Esophagus squamous epithelium (tissue), 5 donors: ENCODE measurements around the gene TSPAN12. TPM values are rescaled to one million over a fixed set of nuclear protein-coding genes. Genes with fewer than 3 reads are reported as not detected.

Experiments
- DNase-seq: peaks from one replicate; lab custom pipeline; 2025; lab: John Stamatoyannopoulos, UW
- H3K27ac ChIP-seq, 4 donors: fragments of 200-600 bp; sonication (generic); one replicate each; pipeline ENCODE4 v1.5.1; 2016 to 2019; ENCODE audit warnings: mild to moderate bottlenecking in 1 of 4
- H3K27me3 ChIP-seq, 4 donors: fragments of 200-600 bp; sonication (generic); 1 replicate in 3 of 4; 2 replicates in 1 of 4; pipeline versions ENCODE4 v1.5.1 to v1.6.0; 2017 to 2021; ENCODE audit warnings: antibody characterized with exemption in 1 of 4
- H3K36me3 ChIP-seq, 3 donors: fragments of 200-600 bp; sonication (generic); one replicate each; pipeline ENCODE4 v1.5.1; 2016 to 2019
- H3K4me1 ChIP-seq, 3 donors: fragments of 200-600 bp; sonication (generic); one replicate each; pipeline ENCODE4 v1.5.1; 2017 to 2019
- H3K4me3 ChIP-seq, 4 donors: fragments of 200-600 bp; sonication (generic); 1 replicate in 3 of 4; 2 replicates in 1 of 4; pipeline ENCODE4 v1.5.1; 2016 to 2019; ENCODE audit warnings: mild to moderate bottlenecking in 2 of 4, moderate library complexity in 1 of 4
- H3K9me3 ChIP-seq, 3 donors: fragments of 200-600 bp; sonication (generic); one replicate each; pipeline ENCODE4 v1.5.1; 2016 to 2019
- CTCF ChIP-seq, 6 experiments: fragments of 450-650 bp in 4 of 6; fragments of 200-600 bp in 2 of 6; sonication (generic) in 2 of 6; IDR thresholded peaks; one replicate each; pipeline ENCODE4 v1.5.1; 2016 to 2019; ENCODE audit warnings: antibody characterized with exemption in 6 of 6, mild to moderate bottlenecking in 4 of 6, moderate library complexity in 4 of 6
- POLR2A ChIP-seq, 4 donors: fragments of 450-650 bp; IDR thresholded peaks; one replicate each; pipeline ENCODE4 v1.6.1; 2017; ENCODE audit warnings: antibody characterized with exemption in 4 of 4, mild to moderate bottlenecking in 4 of 4, moderate library complexity in 3 of 4
- WGBS, 2 donors: methylation state at CpG; one replicate each; pipeline ENCODE4 v1.1.5; 2018; 5-methylcytosine and 5-hydroxymethylcytosine counted together
- intact Hi-C: fragments of 100-400 bp; cut with DNase I; formaldehyde crosslinking; loops from one replicate; pipeline ENCODE4 v1.15.0; 2022
- total RNA-seq, 4 donors: library from RNA; depleted of rRNA; stranded (reverse); fragments of >200 nt; gene quantifications; one replicate each; pipeline ENCODE4 v1.1.0, GENCODE V29; 2016
- donor health status: DM: yes; HTN: yes; CAD: no.

Gene TSPAN12
- total RNA-seq, 4 donors from 2014 or later = 1.3 to 9.0 (median 5.4) TPM

GRCh38 chr7:120793213-120793936 lies 64.6 kb downstream of the TSPAN12 start:
- H3K9me3 ChIP-seq = peaks cover 0 to 6% (median 0%) of the 10 kb centered on the region in 3 donors
- H3K36me3 ChIP-seq = no peaks in the 10 kb centered on the region
- no peak for DNase-seq
- 91 to 92% methylated on average over 3 of the region's 3 CpGs for WGBS, 2 donors
- intact Hi-C loops = no loop called here
- no peak overlapping the region for H3K4me3 ChIP-seq
- no peaks in the 10 kb centered on the region for H3K4me1 ChIP-seq
- H3K27ac ChIP-seq = no peak overlapping the region
- TF ChIP-seq CTCF (IDR thresholded peaks at IDR 0.05) (no peak), POLR2A (IDR thresholded peaks at IDR 0.05) (no peak)
- no peaks in the 10 kb centered on the region for H3K27me3 ChIP-seq

DNA sequence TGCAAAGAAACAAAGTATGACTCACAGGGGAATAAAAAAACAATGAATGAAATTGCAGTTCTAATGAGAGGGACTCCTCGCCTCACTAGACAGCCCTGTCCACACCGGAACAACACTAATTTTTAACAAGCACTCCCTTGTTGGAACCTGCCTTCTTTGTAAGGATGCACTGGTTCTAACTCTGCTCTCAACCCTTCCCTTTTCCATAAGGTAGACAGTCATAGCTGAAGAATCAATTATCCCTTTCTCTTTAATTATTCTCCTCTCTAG lies 65.1 kb downstream of the TSPAN12 start:
- TF ChIP-seq CTCF (IDR thresholded peaks at IDR 0.05) (no peak), POLR2A (IDR thresholded peaks at IDR 0.05) (no peak)
- intact Hi-C loops = no loop called here
- DNase-seq = no peak
- no peak overlapping the region for H3K4me3 ChIP-seq
- H3K36me3 ChIP-seq = no peaks in the 10 kb centered on the region
- 65 to 67% methylated on average over 2 of the region's 2 CpGs for WGBS, 2 donors
- no peaks in the 10 kb centered on the region for H3K4me1 ChIP-seq
- H3K27me3 ChIP-seq = no peaks in the 10 kb centered on the region
- H3K9me3 ChIP-seq = peaks cover 0 to 6% (median 0%) of the 10 kb centered on the region in 3 donors
- no peak overlapping the region for H3K27ac ChIP-seq

GRCh38 chr7:120792091-120792860 lies 65.7 kb downstream of the TSPAN12 start:
- peak; percentile 23 to 78 (median 52) for TF ChIP-seq CTCF (IDR thresholded peaks at IDR 0.05)
- no peak for TF ChIP-seq POLR2A (IDR thresholded peaks at IDR 0.05)
- Histone ChIP-seq H3K4me3 (no peak overlapping the region), H3K4me1 (no peaks in the 10 kb centered on the region), H3K9me3 (peaks cover 0 to 5% (median 0%) of the 10 kb centered on the region in 3 donors), H3K36me3 (no peaks in the 10 kb centered on the region), H3K27ac (no peak overlapping the region), H3K27me3 (no peaks in the 10 kb centered on the region)
- intact Hi-C loops = no loop called here
- peak; percentile 1 for DNase-seq
- 55 to 59% methylated on average over 11 to 12 of the region's 13 CpGs for WGBS, 2 donors

DNA sequence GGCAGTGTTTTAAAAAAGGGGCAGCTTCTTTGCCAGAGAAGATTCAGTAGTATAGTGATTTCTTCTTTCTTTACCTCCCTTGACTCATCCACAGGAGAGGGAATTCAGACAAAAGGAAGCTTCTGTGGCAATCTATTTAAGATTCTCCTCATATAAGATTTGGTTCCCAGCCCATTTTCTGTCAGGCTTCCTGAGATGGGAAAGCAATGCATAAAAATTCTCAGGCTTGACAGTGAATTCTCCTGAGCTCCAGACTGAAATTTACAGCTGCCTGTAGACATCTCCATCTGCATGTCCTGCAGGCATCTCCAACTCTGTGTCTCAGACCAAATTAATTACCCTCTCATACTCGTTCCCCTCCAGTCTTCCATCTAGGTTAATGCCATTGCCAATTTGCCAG lies 72.8 kb downstream of the TSPAN12 start:
- intact Hi-C loops = no loop called here

More for the DNA sequence above, 72.8 kb downstream of the TSPAN12 start:
- Histone ChIP-seq H3K27ac (no peak overlapping the region), H3K36me3 (no peaks in the 10 kb centered on the region), H3K27me3 (no peaks in the 10 kb centered on the region), H3K4me1 (no peaks in the 10 kb centered on the region), H3K4me3 (no peak overlapping the region), H3K9me3 (no peaks in the 10 kb centered on the region)
- DNase-seq = no peak
- TF ChIP-seq POLR2A (IDR thresholded peaks at IDR 0.05) (no peak), CTCF (IDR thresholded peaks at IDR 0.05) (no peak)
- WGBS, 2 donors = 32 to 35% methylated on average over 1 of the region's 1 CpG
